Skeletal muscle cell (primary cell): ENCODE measurements around the gene SUN2.

ENCODE experiments used
- DNase-seq: peaks from one replicate; pipeline ENCODE4 v3.0.0-alpha.2; 2010; ENCODE audit warnings: low read depth
- H3K4me3 ChIP-seq: 2 replicates; pipeline ENCODE4 v1.5.1; 2011; ENCODE audit warnings: low read depth, mild to moderate bottlenecking, control low read depth, low read length, moderate library complexity

The SUN2 gene

GRCh38 chr22:38757464-38757757, 1.6 kb upstream of the SUN2 start:
- DNase-seq, result no peak
- no peak overlapping the region for H3K4me3 ChIP-seq

- DNase-seq, result no peak
- H3K4me3 ChIP-seq, result no peak overlapping the region
Measured at GRCh38 chr22:38756711-38757463, 1.1 kb upstream of the SUN2 start.

DNA sequence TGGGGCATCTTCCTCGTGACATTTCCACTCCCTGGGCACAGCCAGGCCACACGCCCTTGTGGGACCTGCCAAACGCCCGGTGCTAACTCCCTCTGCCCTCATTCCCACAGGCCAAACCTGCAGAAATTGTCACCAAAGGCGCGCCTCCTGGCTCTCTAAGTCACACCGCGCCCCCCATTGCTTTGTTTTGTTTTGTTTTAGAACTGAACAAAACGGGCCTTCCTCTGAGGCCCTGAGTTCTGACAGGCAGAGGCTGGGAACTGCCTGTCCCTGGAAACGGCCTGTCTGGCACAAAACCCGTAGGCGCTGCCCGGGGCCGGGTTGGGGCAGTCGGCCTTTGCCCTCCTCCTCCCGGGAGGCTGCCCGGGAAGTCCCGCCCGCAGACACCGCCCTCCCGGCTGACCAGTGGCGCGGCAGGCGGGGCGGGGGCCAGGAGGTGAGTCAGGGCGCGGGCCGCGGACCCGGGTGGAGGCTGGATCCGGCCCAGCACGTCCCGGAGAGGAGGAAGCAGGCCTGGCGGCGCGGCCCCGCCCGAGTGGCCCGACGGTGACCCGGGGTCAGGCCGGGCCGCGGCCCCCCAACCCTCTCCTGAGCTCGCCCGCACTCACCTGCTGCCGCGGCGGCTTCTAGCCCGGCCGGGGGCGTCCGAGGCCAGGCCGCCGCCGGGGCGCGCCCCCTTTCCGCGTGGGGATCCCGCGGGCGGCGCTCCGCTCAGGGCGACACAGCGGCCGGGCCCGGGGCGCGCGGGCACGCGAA, 465 bp downstream of the SUN2 start:
- peak overlapping the region; percentile 56 for H3K4me3 ChIP-seq
- DNase-seq, result no peak

DNA sequence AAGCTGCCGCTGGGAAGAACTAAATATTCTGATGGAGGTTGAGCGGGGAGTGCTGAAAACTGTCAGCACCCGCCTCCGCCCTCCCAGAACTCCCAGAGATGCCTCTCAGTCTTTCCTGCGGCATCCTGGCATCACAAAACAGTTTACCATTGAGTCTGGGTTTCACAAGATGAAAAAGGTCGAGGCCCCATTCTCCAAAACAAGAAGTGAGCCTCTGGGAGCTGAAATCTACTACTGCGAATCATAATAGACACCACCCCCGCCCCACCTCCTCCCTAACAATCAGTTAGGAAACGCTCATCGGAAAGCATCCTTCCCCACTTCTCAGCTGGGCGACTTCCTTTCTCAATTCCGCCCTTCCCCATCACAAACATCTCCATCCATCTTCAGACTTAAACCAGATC, 1.0 kb downstream of the SUN2 start:
- peak overlapping the region; percentile 56 for H3K4me3 ChIP-seq
- no peak for DNase-seq

DNA sequence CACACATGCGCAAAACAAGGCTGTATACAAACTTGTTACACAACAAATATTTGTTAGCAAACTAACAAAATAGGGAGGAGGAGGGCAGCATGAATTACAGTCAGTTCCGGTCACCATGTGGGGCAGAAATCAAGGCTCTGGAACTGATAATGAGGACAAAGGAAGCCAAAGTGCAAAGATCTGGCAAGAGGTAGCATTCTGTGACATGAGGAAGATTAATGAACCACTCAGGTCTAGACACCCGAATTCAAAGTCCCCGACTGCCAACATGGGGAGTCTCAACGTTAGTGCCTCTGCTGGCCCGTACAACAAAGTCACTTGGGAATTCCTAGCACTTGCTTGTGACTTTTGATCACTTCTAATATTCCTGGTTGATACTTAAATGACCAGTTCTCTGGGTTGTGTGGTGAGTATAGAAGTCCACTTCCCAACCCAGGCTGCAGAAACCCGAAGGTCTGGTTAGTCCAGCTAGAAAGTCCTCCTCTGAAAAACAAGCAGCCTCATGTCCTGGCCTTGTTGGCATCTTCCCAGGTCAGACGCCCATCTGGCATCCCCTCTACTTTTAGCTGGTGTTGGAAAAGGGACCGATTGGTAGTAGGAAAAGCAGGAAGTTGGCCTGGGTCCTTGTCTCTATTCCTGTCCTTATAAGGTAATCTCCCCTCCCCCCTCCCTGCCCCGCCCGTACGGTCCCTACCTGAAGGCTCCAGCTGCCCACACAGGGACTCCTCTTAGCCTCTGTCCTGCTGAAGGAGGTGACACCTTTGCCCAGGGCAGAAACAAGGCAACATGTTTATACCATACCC, 1.6 kb downstream of the SUN2 start:
- no peak for DNase-seq

DNA sequence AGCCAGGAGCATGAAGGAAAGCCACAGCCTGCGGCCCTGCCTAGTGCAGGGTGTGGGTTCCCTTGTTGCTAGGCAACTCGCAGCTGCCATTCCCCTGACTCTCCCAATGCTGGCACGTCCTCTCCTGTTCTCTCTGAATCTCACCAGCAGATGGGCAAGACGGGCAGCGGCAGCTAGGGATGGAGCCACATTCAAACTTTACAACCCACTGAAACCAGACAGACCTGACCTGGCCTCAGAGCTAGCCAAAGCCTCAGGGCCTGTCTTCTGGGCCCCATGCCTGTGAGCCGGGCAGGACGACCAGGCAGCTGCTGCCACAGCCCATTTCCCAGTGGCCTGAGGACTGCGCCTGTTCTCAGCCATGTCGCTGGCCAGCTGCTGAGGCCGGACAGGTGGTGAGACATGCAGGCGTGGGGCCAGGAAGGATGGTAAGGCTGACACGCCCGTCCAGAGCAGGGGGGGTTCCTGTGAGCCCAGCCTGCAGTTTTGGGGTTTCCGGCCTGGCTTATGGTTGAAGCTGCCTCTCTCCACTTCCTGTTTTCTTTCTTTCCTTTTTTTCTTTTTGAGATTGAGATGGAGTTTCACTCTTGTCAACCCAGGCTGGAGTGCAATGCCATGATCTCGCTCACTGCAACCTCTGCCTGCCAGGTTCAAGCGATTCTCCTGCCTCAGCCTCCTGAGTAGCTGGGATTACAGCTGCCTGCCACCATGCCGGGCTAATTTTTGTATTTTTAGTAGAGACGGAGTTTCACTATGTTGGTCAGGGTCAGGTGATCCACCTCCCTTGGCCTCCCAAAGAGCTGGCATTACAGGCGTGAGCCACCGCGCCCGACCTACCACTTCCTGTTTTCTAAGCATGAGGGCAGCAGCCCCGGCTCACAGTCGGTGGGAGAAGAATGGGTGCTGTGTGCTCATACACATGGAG, 4.1 kb downstream of the SUN2 start:
- peak; percentile 63 for DNase-seq
- H3K4me3 ChIP-seq, result no peak overlapping the region

More for the DNA sequence above, 1.6 kb downstream of the SUN2 start:
- peak overlapping the region; percentile 56 for H3K4me3 ChIP-seq

GRCh38 chr22:38751066-38751421, 4.8 kb downstream of the SUN2 start:
- no peak overlapping the region for H3K4me3 ChIP-seq
- DNase-seq, result no peak

DNA sequence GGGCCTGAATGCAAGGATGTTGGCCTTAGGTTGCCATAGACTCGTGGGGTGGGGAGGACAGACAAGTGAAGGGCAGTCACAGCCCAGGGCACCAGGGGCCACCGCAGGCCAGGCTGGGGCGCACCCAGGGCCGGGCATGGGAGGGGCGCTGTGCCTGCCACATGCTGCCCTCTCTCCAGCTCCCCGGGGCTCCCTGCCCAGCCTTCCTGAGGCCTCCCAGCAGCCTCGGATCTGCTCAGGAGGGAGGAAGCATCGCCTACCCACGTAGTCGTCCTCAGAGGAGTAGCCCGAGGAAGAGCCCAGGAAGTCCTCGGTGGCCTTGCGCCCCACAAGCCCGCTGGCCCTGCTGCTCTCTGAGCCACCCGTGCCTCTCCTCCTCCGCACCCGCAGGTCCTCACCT, 5.2 kb downstream of the SUN2 start:
- no peak overlapping the region for H3K4me3 ChIP-seq

GRCh38 chr22:38750104-38750503, 5.7 kb downstream of the SUN2 start:
- DNase-seq, result no peak
- H3K4me3 ChIP-seq, result no peak overlapping the region

More for the DNA sequence above, 5.2 kb downstream of the SUN2 start:
- no peak for DNase-seq

DNA sequence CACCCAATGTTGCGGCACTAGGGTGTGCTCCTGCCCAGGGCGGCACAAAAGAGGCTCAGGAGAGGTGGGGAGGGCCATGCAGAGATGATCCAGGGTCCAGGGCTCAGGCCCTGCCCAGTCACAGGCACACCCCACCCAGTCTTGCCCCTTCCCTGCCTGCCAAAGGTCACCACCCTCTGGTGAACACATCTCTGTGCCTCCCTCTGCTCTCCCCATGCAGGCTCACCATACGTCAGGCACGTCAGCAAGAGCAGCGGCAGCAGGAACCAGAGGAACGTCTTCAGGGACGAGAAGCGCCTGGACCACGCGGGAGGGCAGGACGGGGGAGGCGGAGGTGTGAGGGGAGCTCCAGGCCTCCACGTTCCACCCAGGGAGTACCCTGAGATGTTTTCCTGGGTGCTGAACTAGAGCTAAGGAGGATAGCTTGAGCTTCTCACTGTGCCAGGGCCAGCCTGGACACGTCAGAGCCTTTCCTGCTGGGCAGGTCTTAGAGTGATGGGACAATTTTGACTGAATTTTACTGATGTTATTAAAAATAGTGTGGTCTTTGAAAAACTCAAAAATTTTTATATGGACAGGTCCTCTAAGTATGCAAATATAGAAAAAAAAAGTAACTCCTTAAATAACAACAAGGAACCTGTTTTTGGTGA, 7.2 kb downstream of the SUN2 start:
- no peak overlapping the region for H3K4me3 ChIP-seq
- DNase-seq, result no peak

- no peak overlapping the region for H3K4me3 ChIP-seq
- no peak for DNase-seq
Measured at GRCh38 chr22:38745676-38746460, 9.9 kb downstream of the SUN2 start.

GRCh38 chr22:38744981-38745380, 10.8 kb downstream of the SUN2 start:
- no peak for DNase-seq
- no peak overlapping the region for H3K4me3 ChIP-seq

GRCh38 chr22:38742176-38742942, 13.4 kb downstream of the SUN2 start:
- H3K4me3 ChIP-seq, result no peak overlapping the region

DNA sequence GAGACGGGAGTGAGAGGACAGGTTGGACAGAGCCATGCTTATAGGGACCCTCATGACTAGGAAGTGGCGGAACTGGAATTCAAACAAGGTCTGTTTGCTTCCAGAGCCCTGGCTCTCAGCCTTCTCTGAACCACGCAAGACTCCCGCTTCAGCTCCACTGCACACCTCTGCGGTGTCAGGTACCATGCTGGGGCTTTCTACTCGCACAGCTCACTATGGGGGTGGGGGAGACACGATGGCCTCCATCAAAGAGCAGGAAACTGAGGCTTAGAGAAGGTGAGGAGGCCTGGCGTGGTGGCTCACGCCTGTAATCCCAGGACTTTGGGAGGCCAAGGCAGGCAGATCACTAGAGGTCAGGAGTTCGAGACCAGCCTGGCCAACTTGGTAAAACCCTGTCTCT, 14.2 kb downstream of the SUN2 start:
- DNase-seq, result no peak
- no peak overlapping the region for H3K4me3 ChIP-seq

More at GRCh38 chr22:38742176-38742942, 13.4 kb downstream of the SUN2 start:
- DNase-seq, result no peak

- H3K4me3 ChIP-seq, result no peak overlapping the region
- DNase-seq, result no peak
Measured at GRCh38 chr22:38741166-38741565, 14.6 kb downstream of the SUN2 start.

DNA sequence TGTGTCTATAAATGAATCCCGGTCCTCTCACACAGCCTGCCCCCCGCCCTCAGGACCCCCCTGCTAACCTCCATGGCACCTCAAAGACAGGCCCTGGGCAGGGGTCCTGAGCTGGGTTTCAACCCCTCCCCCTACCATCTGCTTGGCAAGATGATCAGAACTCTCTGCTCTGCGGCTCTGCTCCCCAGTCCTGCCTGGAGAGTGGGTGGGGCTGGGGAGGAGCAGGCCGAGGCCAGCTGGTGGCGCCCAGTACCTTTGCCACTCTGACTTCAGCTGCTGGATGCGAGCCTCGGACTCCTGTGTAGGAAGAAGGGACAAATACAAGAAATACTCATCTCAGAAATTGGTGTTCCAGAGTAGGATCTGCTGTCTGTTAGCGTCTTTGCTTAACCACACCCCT, 15.0 kb downstream of the SUN2 start:
- no peak overlapping the region for H3K4me3 ChIP-seq
- no peak for DNase-seq

DNA sequence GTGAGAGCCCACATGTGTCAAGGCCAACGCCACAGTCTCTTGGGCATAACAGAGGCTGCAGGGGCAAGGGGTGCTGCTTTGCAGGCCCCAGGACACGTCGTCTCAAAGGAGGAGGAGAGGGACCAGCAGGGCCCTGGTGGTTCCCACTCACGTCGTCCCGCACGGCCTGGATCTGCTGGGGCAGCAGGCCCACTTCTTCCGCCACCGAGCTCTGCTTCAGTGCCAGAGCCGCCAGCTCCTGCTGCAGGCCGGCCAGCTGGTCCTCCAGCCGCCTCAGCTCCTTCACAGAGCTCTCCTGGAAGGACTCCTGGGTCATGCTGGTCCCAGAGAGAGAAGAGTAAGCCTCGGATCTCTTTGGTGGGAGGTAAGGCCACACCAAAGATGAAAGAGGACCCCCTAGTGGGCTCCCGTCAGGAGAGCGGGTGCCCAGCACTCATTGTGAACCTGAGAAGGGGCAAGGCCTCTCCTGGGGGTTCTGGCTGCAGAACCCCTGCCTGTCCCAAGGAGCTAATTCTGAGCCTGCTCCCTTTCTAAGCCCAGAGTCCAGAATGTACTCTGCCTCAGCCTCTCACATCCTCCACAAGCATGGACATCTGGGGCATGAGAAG, 15.6 kb downstream of the SUN2 start:
- H3K4me3 ChIP-seq, result no peak overlapping the region
- no peak for DNase-seq
